ENCODE results near the gene NAT16. TPM values are rescaled to one million over a fixed set of nuclear protein-coding genes. Genes with fewer than 3 reads are reported as not detected.

NAT16 gene
- total RNA-seq, 1 donor, result not detected

DNA sequence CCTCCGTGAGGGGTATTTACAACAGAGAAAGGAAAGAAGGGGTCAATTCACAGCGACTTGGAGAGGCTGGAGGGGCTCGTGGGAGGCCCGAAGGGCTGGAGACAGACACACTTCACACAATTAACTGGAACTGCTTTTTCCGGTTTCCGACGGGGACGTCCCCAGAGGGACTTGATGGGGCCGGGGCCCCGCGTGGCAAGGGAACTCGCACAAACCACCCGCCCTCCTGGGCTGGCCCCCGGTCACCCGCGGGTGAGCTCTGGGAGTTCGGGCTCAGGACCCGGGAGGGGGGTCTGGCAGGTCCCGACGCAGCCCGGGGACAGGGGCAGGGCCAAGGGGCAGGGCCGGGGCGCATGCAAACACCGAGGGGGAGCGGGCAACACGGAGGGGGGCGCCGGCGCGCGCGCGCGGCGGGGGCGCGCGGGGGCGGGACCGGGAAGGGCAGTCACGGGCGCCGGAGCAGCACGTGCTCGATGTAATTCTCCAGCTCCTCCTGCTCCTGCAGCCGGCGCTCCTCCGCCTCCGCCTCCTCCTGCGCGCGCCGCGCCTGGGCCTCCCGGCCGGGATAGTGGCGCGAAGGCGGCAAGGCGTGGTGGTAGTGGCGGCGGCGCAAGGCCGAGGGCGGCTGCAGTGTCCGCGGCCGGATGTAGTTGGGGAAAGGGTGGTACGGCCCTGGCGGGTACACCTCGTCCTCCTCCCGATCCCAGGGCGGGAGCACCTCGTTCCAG lies 17.4 kb downstream of the NAT16 start:
- peak; percentile 95 for DNase-seq (ENCODE audit: insufficient read length, low spot score, missing footprints)

DNA sequence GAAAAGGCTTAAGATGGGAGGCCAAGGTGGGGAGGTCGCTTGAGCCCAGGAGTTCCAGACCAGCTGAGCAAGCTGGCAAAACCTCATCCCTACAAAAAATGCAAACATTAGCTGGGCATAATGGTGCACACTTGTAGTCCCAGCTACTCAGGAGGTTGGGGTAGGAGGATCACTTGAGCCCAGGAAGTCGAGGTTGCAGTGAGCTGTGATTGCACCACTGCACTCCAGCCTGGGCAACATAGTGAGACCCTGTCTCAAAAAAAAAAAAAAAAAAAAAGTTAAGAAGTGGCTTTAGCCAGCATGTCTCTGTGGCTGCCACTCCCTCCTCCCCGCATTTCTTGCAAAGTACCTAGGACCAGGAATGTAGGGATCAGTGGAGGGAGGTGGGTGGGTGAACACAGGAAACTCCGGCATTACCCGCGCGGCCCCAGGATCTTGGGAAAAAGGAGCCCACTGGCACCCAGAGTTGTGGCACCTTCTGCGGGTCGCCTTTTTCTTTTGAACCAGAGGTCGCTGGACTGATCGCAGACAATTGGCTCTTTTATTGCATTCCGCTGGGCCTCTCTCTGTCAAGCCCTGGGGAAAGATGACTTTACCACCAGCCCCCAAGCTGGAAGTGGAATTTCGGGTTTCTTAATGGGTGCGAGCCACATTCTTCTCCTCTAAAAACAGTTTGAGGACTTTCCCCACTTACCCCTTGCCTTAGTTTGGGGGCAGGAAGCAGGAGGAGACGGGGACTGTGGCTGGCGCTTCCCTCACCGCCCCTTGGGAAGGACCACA lies 18.2 kb downstream of the NAT16 start:
- peaks cover 4% of the 10 kb centered on the region for H3K79me2 ChIP-seq (ENCODE audit: insufficient read depth, low read length)
- H3K27ac ChIP-seq (ENCODE audit: low read depth, low read length), result no peak overlapping the region
- TF ChIP-seq, protein P1, sequence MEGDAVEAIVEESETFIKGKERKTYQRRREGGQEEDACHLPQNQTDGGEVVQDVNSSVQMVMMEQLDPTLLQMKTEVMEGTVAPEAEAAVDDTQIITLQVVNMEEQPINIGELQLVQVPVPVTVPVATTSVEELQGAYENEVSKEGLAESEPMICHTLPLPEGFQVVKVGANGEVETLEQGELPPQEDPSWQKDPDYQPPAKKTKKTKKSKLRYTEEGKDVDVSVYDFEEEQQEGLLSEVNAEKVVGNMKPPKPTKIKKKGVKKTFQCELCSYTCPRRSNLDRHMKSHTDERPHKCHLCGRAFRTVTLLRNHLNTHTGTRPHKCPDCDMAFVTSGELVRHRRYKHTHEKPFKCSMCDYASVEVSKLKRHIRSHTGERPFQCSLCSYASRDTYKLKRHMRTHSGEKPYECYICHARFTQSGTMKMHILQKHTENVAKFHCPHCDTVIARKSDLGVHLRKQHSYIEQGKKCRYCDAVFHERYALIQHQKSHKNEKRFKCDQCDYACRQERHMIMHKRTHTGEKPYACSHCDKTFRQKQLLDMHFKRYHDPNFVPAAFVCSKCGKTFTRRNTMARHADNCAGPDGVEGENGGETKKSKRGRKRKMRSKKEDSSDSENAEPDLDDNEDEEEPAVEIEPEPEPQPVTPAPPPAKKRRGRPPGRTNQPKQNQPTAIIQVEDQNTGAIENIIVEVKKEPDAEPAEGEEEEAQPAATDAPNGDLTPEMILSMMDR (IDR thresholded peaks at IDR 0.05; ENCODE audit: extremely low read depth, low read depth, low read length), result no peak

More for the DNA sequence above, 17.4 kb downstream of the NAT16 start:
- Histone ChIP-seq H3K4me2 (ENCODE audit: insufficient read depth, low read length) (no peak overlapping the region), H3K9me3 (ENCODE audit: low read depth, low read length) (no peaks in the 10 kb centered on the region), H2AFZ (ENCODE audit: low read length) (no peak overlapping the region), H4K20me1 (ENCODE audit: insufficient read depth, low read length) (peaks cover 41% of the 10 kb centered on the region), H3K27ac (ENCODE audit: low read depth, low read length) (no peak overlapping the region), H3K27me3 (ENCODE audit: insufficient read depth, low read length) (peaks cover 40% of the 10 kb centered on the region), H3K4me3 (ENCODE audit: insufficient read depth, low read length) (peak overlapping the region; percentile 39), H3K36me3 (ENCODE audit: insufficient read depth, low read length) (peaks cover 26% of the 10 kb centered on the region), H3K79me2 (ENCODE audit: insufficient read depth, low read length) (no peaks in the 10 kb centered on the region), H3K4me1 (ENCODE audit: insufficient read depth, low read length) (peaks cover 17% of the 10 kb centered on the region)
- TF ChIP-seq, protein P1 (IDR thresholded peaks at IDR 0.05; ENCODE audit: extremely low read depth, low read depth, low read length), result no peak

DNA sequence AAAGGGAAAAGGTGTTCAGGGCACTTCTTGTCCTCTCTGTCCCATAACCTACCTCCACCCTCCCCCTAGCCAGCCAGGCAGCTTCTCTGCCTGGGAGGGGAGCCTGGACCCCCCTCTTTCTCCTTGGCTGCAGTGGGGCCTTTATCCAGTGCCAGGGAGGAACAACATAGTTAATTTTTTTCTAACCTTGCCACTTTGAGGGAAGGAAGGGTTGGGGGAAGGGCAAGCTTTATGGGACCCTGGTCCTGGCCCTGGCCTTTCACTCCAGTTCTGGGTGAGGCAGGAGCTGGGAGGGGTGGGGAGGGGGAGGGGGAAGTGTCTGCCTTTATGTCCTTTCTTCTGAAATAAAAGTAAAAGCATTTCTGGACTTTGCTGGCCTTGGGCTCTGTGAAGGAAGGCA lies 19.2 kb downstream of the NAT16 start:
- Histone ChIP-seq H3K27me3 (ENCODE audit: insufficient read depth, low read length) (peaks cover 24% of the 10 kb centered on the region), H4K20me1 (ENCODE audit: insufficient read depth, low read length) (peaks cover 41% of the 10 kb centered on the region), H3K36me3 (ENCODE audit: insufficient read depth, low read length) (peaks cover 36% of the 10 kb centered on the region), H3K4me2 (ENCODE audit: insufficient read depth, low read length) (no peak overlapping the region), H2AFZ (ENCODE audit: low read length) (no peak overlapping the region), H3K4me3 (ENCODE audit: insufficient read depth, low read length) (no peak overlapping the region), H3K9me3 (ENCODE audit: low read depth, low read length) (no peaks in the 10 kb centered on the region), H3K4me1 (ENCODE audit: insufficient read depth, low read length) (peaks cover 14% of the 10 kb centered on the region), H3K27ac (ENCODE audit: low read depth, low read length) (no peak overlapping the region), H3K79me2 (ENCODE audit: insufficient read depth, low read length) (peaks cover 10% of the 10 kb centered on the region)
- DNase-seq (ENCODE audit: insufficient read length, low spot score, missing footprints), result peak; percentile 47
- TF ChIP-seq, protein P1 (IDR thresholded peaks at IDR 0.05; ENCODE audit: extremely low read depth, low read depth, low read length), result no peak

More for the DNA sequence above, 18.2 kb downstream of the NAT16 start:
- H2AFZ ChIP-seq (ENCODE audit: low read length), result no peak overlapping the region
- peaks cover 31% of the 10 kb centered on the region for H3K27me3 ChIP-seq (ENCODE audit: insufficient read depth, low read length)
- H3K36me3 ChIP-seq (ENCODE audit: insufficient read depth, low read length), result peaks cover 30% of the 10 kb centered on the region
- H3K4me3 ChIP-seq (ENCODE audit: insufficient read depth, low read length), result no peak overlapping the region
- H3K4me2 ChIP-seq (ENCODE audit: insufficient read depth, low read length), result no peak overlapping the region
- peaks cover 41% of the 10 kb centered on the region for H4K20me1 ChIP-seq (ENCODE audit: insufficient read depth, low read length)
- no peak for DNase-seq (ENCODE audit: insufficient read length, low spot score, missing footprints)
- peaks cover 17% of the 10 kb centered on the region for H3K4me1 ChIP-seq (ENCODE audit: insufficient read depth, low read length)
- H3K9me3 ChIP-seq (ENCODE audit: low read depth, low read length), result no peaks in the 10 kb centered on the region

Measured in osteoblast (primary cell).